K562 (cell line): ENCODE data around the gene AZU1. TPM values are rescaled to one million over a fixed set of nuclear protein-coding genes. Genes with fewer than 3 reads are reported as not detected.

Experiments used
- ATAC-seq: fragments of 200-7000 bp; cut with Tn5 transposase; 3 replicates; pipeline ENCODE4 v1.9.1; 2020; ENCODE audit warnings: moderate library complexity
- BruUV-seq: library from RNA; stranded (reverse); fragments of 400-500 nt; replicated peaks from 2 replicates; lab custom pipeline; 2021; lab: Mats Ljungman, UMichigan
- CTCF ChIA-PET: fragments of 300-600 bp; formaldehyde crosslinking; extraction: SDS; loops from one replicate; lab custom pipeline; 2021; ENCODE audit warnings: low intra/inter-chr PET ratio; lab: Yijun Ruan, JAX
- POLR2A ChIA-PET: fragments of 300-600, 350-650 bp; sonication (Branson Sonifier 250); formaldehyde crosslinking; extraction: SDS; loops from one replicate; lab custom pipeline; 2021; ENCODE audit warnings: antibody characterized with exemption, inconsistent platforms; lab: Yijun Ruan, JAX
- DNase-seq, 4 experiments: peaks; one replicate each; pipeline versions ENCODE4 v3.0.0 to v3.0.0-alpha.2; 2011 to 2018; ENCODE audit warnings: low spot score in 3 of 4, mixed read lengths in 3 of 4; ENCODE audit errors: extremely low read depth in 1 of 4
- FAIRE-seq: peaks from 2 replicates; lab custom pipeline; 2011; peaks lifted over from hg19 to GRCh38; lab: Jason Lieb, UNC
- H2AFZ ChIP-seq: 2 replicates; pipeline ENCODE4 v1.6.0; 2011; ENCODE audit warnings: low read depth, low read length, control low read depth, inconsistent platforms
- H3K27ac ChIP-seq: fragments of 200-600 bp; 3 replicates; pipeline ENCODE4 v1.8.0; 2011; ENCODE audit warnings: low read depth, mild to moderate bottlenecking, control low read depth, inconsistent platforms, low read length, moderate library complexity, mixed read lengths; ENCODE audit errors: extremely low read depth
- H3K27me3 ChIP-seq, 2 experiments: fragments of 300-600 bp in 1 of 2; 2 replicates in 1 of 2; 3 replicates in 1 of 2; pipeline versions ENCODE4 v1.6.0 to v1.8.0; 2011; ENCODE audit warnings: inconsistent platforms in 2 of 2, low read length in 2 of 2, mild to moderate bottlenecking in 1 of 2, mixed read lengths in 1 of 2, moderate library complexity in 1 of 2; ENCODE audit not compliant: control insufficient read depth in 2 of 2, insufficient read depth in 2 of 2
- H3K36me3 ChIP-seq: fragments of 300-600 bp; 3 replicates; pipeline ENCODE4 v1.8.0; 2011; ENCODE audit warnings: mild to moderate bottlenecking, low read length, inconsistent platforms; ENCODE audit not compliant: control insufficient read depth, insufficient read depth
- H3K4me1 ChIP-seq, 2 experiments: fragments of 200-600 bp in 1 of 2; replicated peaks in 1 of 2; 2 replicates in 1 of 2; 3 replicates in 1 of 2; pipeline versions ENCODE4 v1.5.1 to v1.8.0; 2011; ENCODE audit warnings: inconsistent platforms in 2 of 2, low read length in 2 of 2, mild to moderate bottlenecking in 1 of 2, mixed read lengths in 1 of 2, moderate library complexity in 1 of 2; ENCODE audit not compliant: control insufficient read depth in 2 of 2, insufficient read depth in 2 of 2
- H3K4me2 ChIP-seq: 2 replicates; pipeline ENCODE4 v1.6.1; 2011; ENCODE audit warnings: low read length, control low read depth, inconsistent platforms, mixed read lengths; ENCODE audit not compliant: insufficient read depth
- H3K4me3 ChIP-seq: fragments of 200-600 bp; sonication (generic), shearing (Covaris generic); 2 replicates; pipeline ENCODE4 v1.5.1; 2016; ENCODE audit warnings: control low read depth, inconsistent platforms
- H3K79me2 ChIP-seq: fragments of 200-600 bp; 3 replicates; pipeline ENCODE4 v1.8.0; 2011; ENCODE audit warnings: low read length, inconsistent platforms; ENCODE audit not compliant: control insufficient read depth, insufficient read depth
- H3K9ac ChIP-seq, 2 experiments: 2 replicates each; pipeline versions ENCODE4 v1.6.0 to v1.6.1; 2011; ENCODE audit warnings: low read depth in 2 of 2, low read length in 2 of 2, control low read depth in 1 of 2, inconsistent platforms in 1 of 2, mild to moderate bottlenecking in 1 of 2, mixed read lengths in 1 of 2; ENCODE audit not compliant: insufficient read depth in 1 of 2
- H3K9me1 ChIP-seq: one replicate; pipeline ENCODE4 v1.6.0; 2011; ENCODE audit warnings: inconsistent platforms, mild to moderate bottlenecking, low read length, moderate library complexity; ENCODE audit not compliant: control insufficient read depth, insufficient read depth
- H3K9me3 ChIP-seq: replicated peaks from 2 replicates; pipeline ENCODE4 v1.5.1; 2011; ENCODE audit warnings: low read depth, low read length, inconsistent platforms; ENCODE audit not compliant: control insufficient read depth, insufficient read depth
- H4K20me1 ChIP-seq: replicated peaks from 2 replicates; pipeline ENCODE4 v1.6.1; 2011; ENCODE audit warnings: low read length, inconsistent platforms, mixed read lengths; ENCODE audit not compliant: control insufficient read depth, insufficient read depth
- FOS ChIP-seq: IDR thresholded peaks from 3 replicates; pipeline ENCODE4 v1.6.1; 2011; ENCODE audit not compliant: insufficient read length; ENCODE audit errors: extremely low read depth
- KLF6 ChIP-seq: fragments of 250-450 bp; sonication (Bioruptor Pico); IDR thresholded peaks from 2 replicates; pipeline ENCODE4 v1.4.0; 2020; ENCODE audit warnings: mild to moderate bottlenecking, moderate library complexity, borderline replicate concordance
- MAX ChIP-seq: sonication (generic); formaldehyde crosslinking; IDR thresholded peaks from 2 replicates; pipeline ENCODE4 v1.9.0; 2022; ENCODE audit warnings: mild to moderate bottlenecking, missing genetic modification reagents
- RBFOX2 ChIP-seq: fragments of 200-400 bp; formaldehyde crosslinking; IDR thresholded peaks from 2 replicates; pipeline ENCODE4 v1.6.1; 2017; ENCODE audit warnings: low read depth, mild to moderate bottlenecking, low read length, moderate library complexity
- RBM22 ChIP-seq: fragments of 200-400 bp; formaldehyde crosslinking; IDR thresholded peaks from 2 replicates; pipeline ENCODE4 v1.6.1; 2018; ENCODE audit warnings: low read length, low read depth; ENCODE audit not compliant: poor library complexity, severe bottlenecking
- SPI1 ChIP-seq: IDR thresholded peaks from 2 replicates; pipeline ENCODE4 v1.6.1; 2011; ENCODE audit warnings: low read depth, low read length, control low read depth, borderline replicate concordance
- ZBTB33 ChIP-seq: sonication (generic); formaldehyde crosslinking; IDR thresholded peaks from 2 replicates; pipeline ENCODE4 v1.8.1; 2023; ENCODE audit warnings: mild to moderate bottlenecking, missing genetic modification reagents
- ZFP36 ChIP-seq: fragments of 150-350 bp; IDR thresholded peaks from 2 replicates; pipeline ENCODE4 v1.6.1; 2018; ENCODE audit warnings: low read length, low read depth; ENCODE audit not compliant: partially characterized antibody
- ZNF143 ChIP-seq: sonication (generic); formaldehyde crosslinking; IDR thresholded peaks from 2 replicates; pipeline ENCODE4 v1.9.0; 2022; ENCODE audit warnings: mild to moderate bottlenecking, missing genetic modification reagents
- ZNF197 ChIP-seq: fragments of 200-800 bp; sonication (Bioruptor generic); IDR thresholded peaks from 2 replicates; pipeline ENCODE4 v1.6.1; 2016; ENCODE audit warnings: low read depth, missing genetic modification characterization, missing compliant biosample characterization
- ZNF431 ChIP-seq: sonication (generic); formaldehyde crosslinking; IDR thresholded peaks from 2 replicates; pipeline ENCODE4 v1.8.0; 2022; ENCODE audit warnings: mild to moderate bottlenecking, missing genetic modification reagents
- WGBS: fragments of 100-300 bp; shearing (Covaris generic); methylation state at CpG from one replicate; pipeline ENCODE4 v1.1.6; 2016; ENCODE audit warnings: low coverage, mixed read lengths; ENCODE audit not compliant: insufficient coverage; ENCODE audit errors: missing lambda C conversion rate; 5-methylcytosine and 5-hydroxymethylcytosine counted together
- in situ Hi-C: fragments of 300-500 bp; cut with MboI; formaldehyde crosslinking; loops from 4 replicates; pipeline ENCODE4 v1.15.0; 2018; ENCODE audit warnings: inconsistent platforms, mixed read lengths
- intact Hi-C: fragments of 100-400 bp; cut with micrococcal nuclease; formaldehyde crosslinking; loops from 2 replicates; pipeline ENCODE4 v1.14.2; 2022
- polyA plus RNA-seq, 8 experiments: library from polyadenylated mRNA; depleted of rRNA in 4 of 8; stranded (reverse) in 5 of 8; unstranded in 3 of 8; fragments of >200 nt; fragmentation: Nextera tagmentation in 2 of 8; fragmentation: Illumina TruSeq in 1 of 8; extraction: Ambion mirVana in 2 of 8; extraction: Trizol in 1 of 8; gene quantifications; 2 replicates each; pipeline versions ENCODE4 v1.2.1 to v1.2.3, GENCODE V29; 2011 to 2014; ENCODE audit warnings: inconsistent platforms in 1 of 8, missing spikeins in 1 of 8
- total RNA-seq, 7 experiments: library from RNA; depleted of rRNA in 6 of 7; stranded (reverse); fragments of >200 nt in 6 of 7; fragmentation: Illumina TruSeq in 2 of 7; extraction: Trizol in 2 of 7; gene quantifications; 2 replicates each; pipeline versions ENCODE4 v1.2.1 to v1.2.3, GENCODE V29; 2011 to 2021; ENCODE audit warnings: low replicate concordance in 1 of 7

The AZU1 gene
- total and polyA plus RNA-seq, 9 of the 15 experiments (the other 6 are each of a cell fraction or from before 2014, with no cell fraction given), result 0.29 to 1.9 (median 0.59) TPM; not detected in 3

DNA sequence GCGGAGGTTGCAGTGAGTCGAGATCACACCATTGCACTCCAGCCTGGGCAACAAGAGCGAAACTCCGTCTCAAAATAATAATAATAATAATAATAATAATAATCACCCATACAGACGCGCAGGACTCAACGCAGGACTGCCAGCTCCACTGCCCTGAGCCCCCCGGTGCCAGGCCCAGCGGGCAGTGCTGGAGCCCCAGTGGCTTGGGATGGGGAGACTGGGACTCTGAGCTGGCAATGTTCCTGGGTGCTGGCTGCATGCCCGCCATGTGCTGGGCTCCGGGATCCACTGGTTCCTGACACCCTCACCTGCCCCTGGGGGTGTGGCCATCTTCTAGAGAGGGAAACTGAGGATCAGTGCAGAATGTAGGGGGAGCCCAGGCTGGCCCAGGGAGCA, 325 bp upstream of the AZU1 start:
- H2AFZ ChIP-seq, result no peak overlapping the region
- TF ChIP-seq KLF6 (CRISPR knock-in tag), result no peak
- no peak for TF ChIP-seq FOS
- no peak for TF ChIP-seq ZNF197 (CRISPR knock-in tag)
- no peak for TF ChIP-seq ZNF431
- no peaks in the 10 kb centered on the region for H4K20me1 ChIP-seq
- BruUV-seq, result no TSS peak
- ChIA-PET POLR2A (interaction anchor here (0.7 to 1.0 kb wide), 2 partner anchors 18 to 27 kb away, joined by 3 to 4 read pairs; no protein-coding TSS in a partner anchor), CTCF (no interaction called here)
- in situ Hi-C loops (no loop called here), intact Hi-C loops (no loop called here)
- no peak overlapping the region for H3K4me3 ChIP-seq
- DNase-seq, result no peak
- H3K4me2 ChIP-seq, result no peak overlapping the region
- H3K9me3 ChIP-seq, result no peaks in the 10 kb centered on the region
- peak overlapping the region in 1 of 2 experiments; percentile 28; a peak in 1 of 4 replicates for H3K9ac ChIP-seq
- no peak for ATAC-seq
- peaks cover 15 to 72% of the 10 kb centered on the region in 2 experiments for H3K4me1 ChIP-seq
- H3K9me1 ChIP-seq, result no peaks in the 10 kb centered on the region
- 90% methylated on average over 10 of the region's 11 CpGs for WGBS
- peaks cover 9% of the 10 kb centered on the region; the same call in 2 of the 3 replicates for H3K79me2 ChIP-seq
- no peak overlapping the region for H3K27ac ChIP-seq
- no peaks in the 10 kb centered on the region for H3K36me3 ChIP-seq
- no peak for FAIRE-seq
- H3K27me3 ChIP-seq, result no peaks in the 10 kb centered on the region

DNA sequence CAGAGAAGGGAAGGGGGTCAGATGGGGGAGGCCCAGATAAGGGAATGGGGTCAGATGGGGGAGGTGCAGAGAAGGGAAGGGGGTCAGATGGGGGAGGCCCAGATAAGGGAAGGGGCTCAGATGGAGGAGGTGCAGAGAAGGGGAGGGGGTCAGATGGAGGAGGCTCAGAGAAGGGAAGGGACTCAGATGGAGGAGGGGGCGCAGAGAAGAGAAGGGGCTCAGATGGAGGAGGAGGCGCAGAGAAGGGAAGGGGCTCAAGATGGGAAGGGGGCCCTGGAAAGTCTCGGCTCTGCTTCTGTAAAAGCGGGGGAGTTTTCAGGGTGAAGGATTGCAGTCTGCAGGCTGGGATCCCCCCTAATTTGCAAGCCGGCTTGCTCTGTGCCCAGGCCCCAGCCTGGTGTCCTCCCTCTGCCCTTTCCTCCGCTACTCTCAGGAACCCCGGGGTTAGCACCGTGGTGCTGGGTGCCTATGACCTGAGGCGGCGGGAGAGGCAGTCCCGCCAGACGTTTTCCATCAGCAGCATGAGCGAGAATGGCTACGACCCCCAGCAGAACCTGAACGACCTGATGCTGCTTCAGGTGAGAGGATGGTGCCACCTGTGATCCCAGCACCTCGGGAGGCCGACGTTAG, 1.6 kb downstream of the AZU1 start:
- H3K27ac ChIP-seq, result no peak overlapping the region
- intact Hi-C loops, result no loop called here

More for the DNA sequence above, 1.6 kb downstream of the AZU1 start:
- Histone ChIP-seq H3K9ac (peak overlapping the region in 1 of 2 experiments; percentile 78; a peak in 2 of 4 replicates), H3K79me2 (no peaks in the 10 kb centered on the region; the same call in 2 of the 3 replicates), H4K20me1 (no peaks in the 10 kb centered on the region), H3K4me2 (no peak overlapping the region), H3K4me1 (peaks cover 1 to 55% of the 10 kb centered on the region in 2 experiments; a peak in 4 of 5 replicates), H3K9me3 (no peaks in the 10 kb centered on the region), H3K27me3 (no peaks in the 10 kb centered on the region), H2AFZ (no peak overlapping the region), H3K36me3 (no peaks in the 10 kb centered on the region), H3K9me1 (no peaks in the 10 kb centered on the region), H3K4me3 (no peak overlapping the region)
- in situ Hi-C loops, result no loop called here
- CTCF ChIA-PET, result interaction anchor here (1.2 kb wide), 1 partner anchor 59 kb away, joined by 3 read pairs; no protein-coding TSS in a partner anchor
- WGBS, result 67% methylated on average over 16 of the region's 18 CpGs
- no peak for TF ChIP-seq RBM22
- TF ChIP-seq RBFOX2, result 0 out of 2 replicates have a peak, but pooled peaks have one; percentile 15
- TF ChIP-seq ZNF143 (CRISPR knock-in tag), result no peak
- peak; percentile 78 for TF ChIP-seq ZFP36
- TF ChIP-seq MAX, result 0 out of 2 replicates have a peak, but pooled peaks have one; percentile 23
- peak; percentile 87 for TF ChIP-seq ZBTB33 (CRISPR knock-in tag)
- no peak for TF ChIP-seq SPI1
- BruUV-seq, result no TSS peak
- no peak for FAIRE-seq
- POLR2A ChIA-PET, result no interaction called here
- no peak for DNase-seq
- ATAC-seq, result no peak
